GM12865 (cell line): ENCODE measurements around the gene TGFB2.

Experiments
- DNase-seq: peaks from one replicate; pipeline ENCODE4 v3.0.0; 2010; ENCODE audit warnings: low read depth
- H3K4me3 ChIP-seq: 2 replicates; pipeline ENCODE4 v1.5.1; 2011; ENCODE audit warnings: mild to moderate bottlenecking, low read depth, low read length, control low read depth
- TF ChIP-seq, protein P1 (sequence below): IDR thresholded peaks from 2 replicates; pipeline ENCODE4 v1.5.1; 2011; ENCODE audit warnings: low read length, control low read depth, low read depth, inconsistent platforms; ENCODE audit not compliant: insufficient read depth; ENCODE audit errors: missing control alignments

The TGFB2 gene

DNA sequence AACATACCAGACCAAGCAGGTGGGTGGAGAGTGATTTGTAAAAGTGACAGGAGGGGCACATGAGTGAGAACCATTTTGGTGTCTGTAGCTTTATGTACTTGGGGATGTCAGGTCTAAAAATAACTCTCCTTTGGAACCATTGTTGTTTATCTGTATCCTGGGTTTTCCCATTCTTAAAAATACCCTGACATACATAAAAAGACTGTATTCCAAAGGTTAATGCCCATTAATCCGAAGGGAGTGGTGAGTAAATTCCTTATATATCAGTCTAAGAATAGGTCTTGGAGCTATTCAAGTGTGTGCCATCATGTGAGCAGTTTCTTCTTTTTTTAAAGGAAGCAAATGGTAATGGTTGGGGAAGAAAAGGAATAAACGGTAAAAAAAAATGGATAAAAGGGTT, 117.5 kb downstream of the TGFB2 start:
- TF ChIP-seq, protein P1, sequence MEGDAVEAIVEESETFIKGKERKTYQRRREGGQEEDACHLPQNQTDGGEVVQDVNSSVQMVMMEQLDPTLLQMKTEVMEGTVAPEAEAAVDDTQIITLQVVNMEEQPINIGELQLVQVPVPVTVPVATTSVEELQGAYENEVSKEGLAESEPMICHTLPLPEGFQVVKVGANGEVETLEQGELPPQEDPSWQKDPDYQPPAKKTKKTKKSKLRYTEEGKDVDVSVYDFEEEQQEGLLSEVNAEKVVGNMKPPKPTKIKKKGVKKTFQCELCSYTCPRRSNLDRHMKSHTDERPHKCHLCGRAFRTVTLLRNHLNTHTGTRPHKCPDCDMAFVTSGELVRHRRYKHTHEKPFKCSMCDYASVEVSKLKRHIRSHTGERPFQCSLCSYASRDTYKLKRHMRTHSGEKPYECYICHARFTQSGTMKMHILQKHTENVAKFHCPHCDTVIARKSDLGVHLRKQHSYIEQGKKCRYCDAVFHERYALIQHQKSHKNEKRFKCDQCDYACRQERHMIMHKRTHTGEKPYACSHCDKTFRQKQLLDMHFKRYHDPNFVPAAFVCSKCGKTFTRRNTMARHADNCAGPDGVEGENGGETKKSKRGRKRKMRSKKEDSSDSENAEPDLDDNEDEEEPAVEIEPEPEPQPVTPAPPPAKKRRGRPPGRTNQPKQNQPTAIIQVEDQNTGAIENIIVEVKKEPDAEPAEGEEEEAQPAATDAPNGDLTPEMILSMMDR = no peak
- no peak for DNase-seq
- H3K4me3 ChIP-seq = no peak overlapping the region

DNA sequence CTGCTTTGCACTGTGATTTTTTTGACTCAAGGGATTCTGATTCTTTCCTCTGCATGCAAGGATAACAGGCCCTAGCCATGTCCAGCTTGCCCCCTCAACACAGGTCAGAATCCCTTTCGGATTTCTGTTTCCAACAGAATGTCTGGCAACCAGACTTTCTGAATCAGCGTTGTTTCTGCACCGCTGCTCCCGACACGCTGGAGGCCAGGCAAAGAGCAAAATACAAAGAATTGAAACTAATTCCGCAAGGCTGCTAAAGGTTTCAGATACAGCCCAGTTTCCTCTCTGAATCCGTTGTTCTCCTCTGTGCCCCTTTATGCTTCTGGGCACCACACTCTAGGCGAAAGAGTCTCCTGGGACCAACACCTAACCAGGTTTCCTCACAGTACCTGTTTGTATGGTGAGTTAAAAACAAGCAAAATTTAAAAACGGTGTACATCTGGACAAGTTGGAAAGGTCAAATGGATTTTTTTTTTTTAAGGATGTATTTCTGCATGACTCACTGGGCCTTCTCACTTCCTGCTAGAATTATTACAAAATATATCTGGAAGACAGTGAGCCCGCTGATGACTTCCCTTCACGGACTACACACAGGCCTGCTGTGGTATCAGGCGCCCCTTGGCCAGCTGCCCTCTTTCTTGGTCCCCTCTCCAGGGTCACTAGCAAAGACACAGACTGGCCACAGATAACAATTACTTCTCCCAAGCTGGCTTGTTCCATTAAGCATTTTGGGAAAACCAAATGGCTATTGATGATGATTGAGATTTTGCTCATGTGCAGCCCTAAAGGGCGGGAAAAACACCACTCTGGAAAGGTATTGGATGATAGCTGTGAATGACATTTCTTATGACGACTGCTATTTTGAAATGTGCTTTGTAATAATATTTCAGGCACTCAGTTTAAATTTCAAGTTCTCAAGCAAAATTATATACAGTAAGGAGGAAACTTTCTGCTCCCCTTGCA, 118.3 kb downstream of the TGFB2 start:
- no peak for DNase-seq
- H3K4me3 ChIP-seq = no peak overlapping the region
- TF ChIP-seq, protein P1 = no peak

DNA sequence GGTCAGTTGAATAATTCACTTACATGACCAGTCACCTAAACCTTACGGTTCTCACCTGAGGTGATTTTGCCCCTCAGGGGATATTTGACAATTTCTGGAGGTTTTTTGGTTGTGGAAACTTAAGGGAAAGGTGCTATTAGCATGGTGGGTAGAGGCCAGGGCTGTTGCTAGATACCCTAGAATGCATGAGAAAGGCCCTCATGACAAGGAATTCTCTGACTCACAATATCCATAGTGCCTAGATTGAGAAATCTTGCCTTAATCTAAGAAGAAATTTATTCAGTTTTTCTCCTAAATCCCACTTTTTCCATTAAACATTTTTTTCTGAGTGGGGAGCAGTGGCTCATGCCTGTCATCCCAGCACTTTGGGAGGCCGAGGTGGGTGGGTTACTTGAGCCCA, 119.7 kb downstream of the TGFB2 start:
- no peak for DNase-seq
- no peak overlapping the region for H3K4me3 ChIP-seq
- TF ChIP-seq, protein P1 = no peak

DNA sequence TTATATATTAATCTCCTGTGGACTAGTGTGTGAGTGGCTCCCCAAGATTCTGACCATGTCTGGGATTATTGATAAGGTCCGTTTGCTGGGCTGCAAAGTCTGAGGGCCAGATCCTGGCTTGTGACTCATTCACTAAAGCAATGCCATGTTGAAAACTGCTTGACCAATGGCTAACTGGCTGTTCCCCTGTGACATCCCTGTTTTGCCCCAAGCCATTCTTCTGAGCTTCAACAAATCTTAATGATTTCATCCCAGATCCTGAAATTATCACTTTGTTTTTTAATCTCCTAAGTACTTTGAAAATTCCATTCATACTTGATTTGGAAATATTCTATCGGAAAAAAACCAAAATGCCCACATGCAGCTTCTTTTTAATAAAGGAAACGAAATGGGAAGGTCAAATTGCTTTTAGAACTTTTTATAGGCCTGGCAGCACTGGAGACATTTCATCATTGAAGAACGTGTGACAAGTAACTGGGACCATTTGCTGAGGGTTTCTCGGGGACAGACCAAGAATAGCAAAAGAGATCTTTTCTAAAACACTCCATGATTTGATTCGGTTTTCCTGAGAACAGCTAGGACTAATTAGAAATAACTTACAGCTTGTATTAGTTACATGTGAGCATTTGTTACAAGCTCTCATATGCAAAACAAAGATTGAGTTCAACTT, 121.3 kb downstream of the TGFB2 start:
- TF ChIP-seq, protein P1 = no peak
- no peak for DNase-seq
- no peak overlapping the region for H3K4me3 ChIP-seq

DNA sequence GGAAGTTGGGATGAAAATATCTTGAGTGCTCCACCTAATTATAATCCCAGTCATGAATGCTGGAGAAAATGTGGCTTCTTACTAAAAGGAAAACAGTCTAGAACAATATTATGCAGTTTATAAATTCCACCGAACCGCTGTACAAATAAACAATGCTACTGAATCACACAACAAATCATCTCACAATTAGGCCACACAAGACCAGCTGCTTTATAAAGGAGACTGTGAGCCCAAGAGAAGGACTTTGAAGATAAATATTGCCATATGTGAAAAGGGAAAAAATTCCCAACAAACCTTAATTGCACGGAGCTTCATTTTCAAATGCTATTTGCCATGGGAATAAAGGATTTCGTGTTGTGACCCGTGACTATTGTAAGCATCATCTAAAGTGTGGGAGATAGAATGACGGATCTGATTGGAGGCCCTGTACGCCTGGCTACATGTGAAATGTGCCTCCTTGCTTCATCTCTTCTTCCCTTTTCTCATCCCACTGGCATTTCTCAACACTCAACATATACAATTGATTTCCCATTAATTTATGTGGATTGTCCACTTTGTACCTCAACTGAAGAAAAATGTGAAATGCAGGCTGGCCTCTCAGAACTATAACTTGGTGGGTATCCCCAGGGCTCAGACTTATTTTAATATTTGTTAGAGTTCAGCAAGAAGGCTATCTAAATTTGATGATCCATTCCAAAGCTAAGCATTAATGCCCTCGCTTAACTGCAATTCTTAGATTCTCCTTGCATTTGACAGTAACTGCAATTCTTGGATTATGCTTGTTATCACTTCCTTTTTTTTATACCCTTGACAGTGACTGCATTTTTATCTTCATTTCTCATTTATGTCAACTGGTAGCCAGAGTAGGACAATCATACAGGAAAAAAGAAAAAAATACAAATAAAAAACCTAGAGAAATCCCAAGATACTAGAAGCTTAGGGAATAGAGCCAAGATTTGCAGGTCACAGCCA, 122.3 kb downstream of the TGFB2 start:
- no peak for DNase-seq
- TF ChIP-seq, protein P1 = no peak
- H3K4me3 ChIP-seq = no peak overlapping the region

DNA sequence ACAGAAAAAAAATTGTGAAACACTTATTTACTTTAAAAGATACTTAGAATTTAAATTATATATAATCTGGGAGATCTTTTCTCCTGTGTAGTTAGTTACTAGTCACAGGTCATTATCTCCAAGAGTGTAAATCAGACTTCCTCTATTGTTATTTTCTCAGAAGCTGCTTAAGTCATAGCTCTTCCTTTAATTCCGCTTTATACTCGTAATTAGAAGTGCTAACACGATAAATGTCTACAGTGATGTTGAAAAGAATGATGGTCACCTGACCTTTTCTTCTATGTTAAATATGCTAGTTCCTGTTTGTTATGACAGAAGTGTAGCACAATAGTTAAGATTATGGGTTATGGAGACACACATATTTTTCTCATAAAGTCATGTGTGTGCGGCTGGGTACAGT, 123.6 kb downstream of the TGFB2 start:
- TF ChIP-seq, protein P1 = no peak
- H3K4me3 ChIP-seq = no peak overlapping the region
- DNase-seq = no peak
